SH-SY5Y (cell line): Measurements from ENCODE around the gene SORCS1.
A peak's percentile ranks its signal among the peaks of the same experiment; 100 is the strongest.

Experiments
- GATA2 ChIP-seq: IDR thresholded peaks from 2 replicates; pipeline ENCODE4 v1.6.1; 2011; ENCODE audit warnings: mild to moderate bottlenecking, low read depth, low read length
- GATA3 ChIP-seq: IDR thresholded peaks from 2 replicates; pipeline ENCODE4 v1.6.1; 2011; ENCODE audit warnings: low read depth, mild to moderate bottlenecking, low read length, moderate library complexity

SORCS1 gene

DNA sequence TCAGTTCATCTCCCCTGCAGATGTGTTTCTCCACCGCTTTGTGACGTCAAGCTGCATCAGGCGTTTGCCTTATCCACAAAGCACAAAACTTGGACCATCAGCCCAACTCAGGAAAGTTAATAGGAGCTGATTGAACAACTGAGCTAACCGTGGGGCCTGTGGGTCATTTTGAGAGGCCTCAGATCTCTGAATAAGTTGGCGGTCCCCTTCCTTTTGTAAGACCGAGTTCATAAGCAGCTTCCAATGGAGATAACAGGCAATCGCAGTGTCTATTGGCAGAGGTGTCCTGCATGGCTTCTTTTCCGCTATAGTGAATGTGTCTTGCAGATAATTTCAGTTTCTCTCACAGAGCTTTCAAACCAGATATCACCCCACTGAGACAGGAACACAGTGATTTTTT lies 154.0 kb downstream of the SORCS1 start:
- no peak for TF ChIP-seq GATA3
- TF ChIP-seq GATA2 = no peak

DNA sequence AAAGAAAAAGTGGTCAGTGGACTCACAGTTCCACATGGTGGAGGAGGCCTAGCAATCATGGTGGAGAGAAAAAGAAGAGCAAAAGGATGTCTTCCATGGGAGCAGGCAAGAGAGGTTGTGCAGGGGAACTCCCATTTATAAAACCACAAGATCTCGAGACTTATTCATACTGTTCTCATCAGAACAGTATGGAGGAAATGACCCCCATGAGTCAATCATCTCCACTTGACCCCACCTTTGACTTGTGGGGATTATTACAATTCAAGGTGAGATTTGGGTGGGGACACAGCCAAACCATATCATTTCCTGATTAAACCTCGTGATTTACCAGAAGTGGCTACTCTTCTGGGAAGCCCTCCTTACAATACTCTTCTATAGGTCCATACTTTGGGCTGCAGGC lies 160.1 kb downstream of the SORCS1 start:
- TF ChIP-seq GATA3 (no peak), GATA2 (no peak)

DNA sequence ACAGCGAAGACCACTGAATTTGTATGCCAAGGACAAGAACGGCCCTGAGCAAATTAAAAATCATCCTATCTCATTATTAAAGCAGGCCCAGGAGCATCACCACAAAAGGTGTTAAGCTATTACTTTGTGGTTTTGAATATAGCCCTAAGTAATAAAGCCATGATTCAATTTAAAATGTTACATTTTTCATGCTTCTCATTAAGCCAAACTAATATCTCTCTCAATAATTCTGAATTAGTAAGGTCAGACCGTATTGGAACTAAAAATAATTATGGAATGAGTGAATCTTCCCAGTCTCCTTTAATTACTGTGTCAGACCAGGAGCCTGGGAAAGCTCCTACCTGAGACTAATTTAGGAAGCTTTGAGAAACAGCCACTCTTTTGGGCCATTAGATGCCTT lies 162.4 kb downstream of the SORCS1 start:
- TF ChIP-seq GATA2 (no peak), GATA3 (no peak)

DNA sequence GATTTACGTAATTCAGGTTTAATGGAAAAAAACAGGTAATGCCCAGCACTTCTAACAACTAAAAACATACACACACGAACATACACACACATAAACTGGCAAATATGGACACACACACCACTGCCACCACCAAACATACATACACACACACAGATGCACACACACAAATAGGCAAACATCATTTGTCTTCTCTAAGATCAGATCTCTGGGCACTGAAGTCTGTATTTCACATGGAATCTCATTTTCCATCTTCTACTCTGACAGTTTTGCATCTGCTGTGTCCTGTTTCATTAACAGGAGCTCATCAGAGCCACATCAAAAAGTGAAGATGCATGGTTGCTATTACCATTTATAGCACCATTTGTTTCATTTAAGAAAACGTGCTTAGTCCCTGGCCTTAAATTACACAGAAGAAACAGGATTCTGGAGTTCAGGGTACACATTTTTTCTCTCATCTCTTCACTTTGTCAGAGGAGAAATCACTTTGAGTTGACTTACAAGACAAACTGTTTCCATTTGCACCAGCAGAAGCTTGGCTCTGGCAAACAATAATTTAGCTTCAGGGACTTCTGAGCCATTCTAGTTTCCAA lies 165.3 kb downstream of the SORCS1 start:
- TF ChIP-seq GATA2 (peak; percentile 91), GATA3 (peak; percentile 96)

DNA sequence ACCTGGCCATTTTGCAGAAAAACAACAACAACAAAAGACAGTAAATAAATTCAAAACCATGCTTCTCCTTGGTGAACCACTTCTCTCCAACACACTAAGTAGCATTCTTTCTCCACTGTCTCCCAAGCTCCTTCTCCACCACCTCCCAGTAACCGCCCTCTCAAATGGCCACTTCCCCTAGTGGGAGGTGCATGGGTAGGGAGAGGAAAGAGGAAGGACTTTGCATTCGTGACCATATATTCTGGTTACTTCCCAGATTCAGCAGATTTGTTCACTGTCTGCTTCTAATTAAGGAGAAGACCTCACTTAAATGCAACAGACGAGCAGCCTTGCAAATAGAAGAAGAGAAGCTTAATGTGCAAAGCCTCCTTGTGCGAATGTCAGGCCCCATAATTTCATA lies 166.8 kb downstream of the SORCS1 start:
- TF ChIP-seq GATA2 (no peak), GATA3 (no peak)

DNA sequence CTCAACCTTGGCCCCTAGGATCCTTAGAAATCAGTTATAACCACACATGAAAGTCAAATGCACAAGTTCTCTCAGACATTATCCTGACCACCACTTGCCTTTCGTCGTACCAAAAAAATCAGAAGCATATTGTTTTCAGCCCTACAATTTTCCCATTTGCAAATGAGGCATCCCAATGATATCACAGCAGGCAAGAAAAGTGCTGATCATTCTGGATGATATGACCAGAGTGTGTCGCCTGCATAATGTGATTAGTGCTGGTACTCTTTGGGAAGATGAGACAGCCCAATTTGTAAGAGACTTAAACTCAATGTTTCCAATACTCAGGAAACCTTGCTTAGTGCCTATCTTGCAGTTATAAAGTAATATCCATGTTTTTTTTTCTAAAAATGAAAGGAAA lies 168.0 kb downstream of the SORCS1 start:
- TF ChIP-seq GATA3 = peak; percentile 82; the same call in 1 of the 2 replicates
- peak; percentile 83 for TF ChIP-seq GATA2

DNA sequence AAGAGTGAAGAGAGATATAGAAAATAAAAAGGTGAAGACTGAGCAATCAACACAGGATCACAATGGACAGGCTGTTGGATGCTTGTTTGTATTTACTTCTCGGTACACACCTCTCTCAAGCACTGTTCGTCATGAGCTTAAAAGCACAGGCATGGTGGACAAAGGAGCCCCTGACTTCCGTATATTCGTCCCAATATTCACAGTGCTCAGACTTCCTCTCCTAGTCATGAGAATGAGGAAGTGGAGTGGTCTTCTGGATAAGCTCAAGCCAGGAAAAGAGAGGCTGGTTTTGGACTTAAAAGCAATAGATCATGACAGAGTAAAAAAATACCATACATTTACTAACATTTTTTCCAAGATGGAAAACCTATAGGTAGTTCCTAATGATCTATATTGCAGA lies 172.5 kb downstream of the SORCS1 start:
- TF ChIP-seq GATA3 = no peak
- TF ChIP-seq GATA2 = no peak

DNA sequence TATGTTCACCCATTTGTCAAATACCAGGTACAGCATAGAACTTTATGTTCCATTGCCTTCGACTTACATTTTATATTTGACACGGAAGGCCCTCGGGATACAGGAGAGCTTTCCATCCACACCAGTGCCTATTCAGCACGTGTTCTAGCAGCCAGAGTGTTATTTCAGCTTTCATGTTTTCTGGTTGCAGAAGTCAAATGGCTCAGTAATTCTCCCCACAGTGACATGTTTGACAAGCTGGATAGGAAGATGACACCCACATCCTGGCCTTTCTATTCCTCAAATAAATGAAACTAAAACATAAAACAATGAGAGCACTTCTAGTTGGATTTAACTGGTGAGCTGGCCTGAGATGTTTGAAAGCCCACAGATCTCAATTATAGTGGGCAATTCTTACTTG lies 173.4 kb downstream of the SORCS1 start:
- TF ChIP-seq GATA2 = no peak
- TF ChIP-seq GATA3 = no peak

DNA sequence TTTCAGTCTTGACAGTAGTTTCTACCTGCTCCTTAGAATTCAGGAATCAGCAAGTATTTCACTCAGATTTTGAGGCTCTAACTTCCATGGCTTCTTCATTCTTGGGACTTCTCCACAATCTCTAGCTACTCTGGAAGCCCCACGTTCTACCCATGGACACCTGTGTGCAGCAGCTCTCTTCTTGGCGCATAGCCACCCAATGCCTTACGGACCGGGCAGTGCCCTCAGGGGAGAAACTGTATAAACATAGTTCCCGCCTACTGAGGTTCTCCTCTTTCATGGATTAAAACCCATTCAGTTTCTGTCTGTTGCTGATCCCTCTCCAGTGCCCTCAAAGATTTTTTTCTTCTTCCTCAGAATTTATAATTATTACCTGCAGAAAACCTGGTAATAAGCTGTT lies 177.1 kb downstream of the SORCS1 start:
- TF ChIP-seq GATA2 = no peak
- TF ChIP-seq GATA3 = no peak

DNA sequence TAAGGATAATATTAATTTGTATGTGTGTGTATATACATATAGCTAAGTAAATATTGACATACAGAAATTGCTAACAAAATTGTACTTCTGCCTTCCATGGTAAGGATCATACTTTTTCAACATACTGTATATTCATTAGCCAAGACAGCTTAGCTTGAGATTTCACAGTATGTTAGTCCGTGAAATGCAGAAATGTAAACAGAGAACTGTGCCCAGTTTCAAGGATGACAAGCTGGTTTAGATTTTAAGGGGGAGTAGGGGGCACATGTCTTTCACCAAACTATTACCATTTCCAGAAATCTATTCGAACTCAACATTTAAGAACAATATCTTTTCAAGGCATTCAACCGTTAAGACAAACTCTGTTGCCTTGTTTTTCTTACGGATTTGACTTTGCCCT lies 182.2 kb downstream of the SORCS1 start:
- TF ChIP-seq GATA3 = no peak
- TF ChIP-seq GATA2 = no peak

DNA sequence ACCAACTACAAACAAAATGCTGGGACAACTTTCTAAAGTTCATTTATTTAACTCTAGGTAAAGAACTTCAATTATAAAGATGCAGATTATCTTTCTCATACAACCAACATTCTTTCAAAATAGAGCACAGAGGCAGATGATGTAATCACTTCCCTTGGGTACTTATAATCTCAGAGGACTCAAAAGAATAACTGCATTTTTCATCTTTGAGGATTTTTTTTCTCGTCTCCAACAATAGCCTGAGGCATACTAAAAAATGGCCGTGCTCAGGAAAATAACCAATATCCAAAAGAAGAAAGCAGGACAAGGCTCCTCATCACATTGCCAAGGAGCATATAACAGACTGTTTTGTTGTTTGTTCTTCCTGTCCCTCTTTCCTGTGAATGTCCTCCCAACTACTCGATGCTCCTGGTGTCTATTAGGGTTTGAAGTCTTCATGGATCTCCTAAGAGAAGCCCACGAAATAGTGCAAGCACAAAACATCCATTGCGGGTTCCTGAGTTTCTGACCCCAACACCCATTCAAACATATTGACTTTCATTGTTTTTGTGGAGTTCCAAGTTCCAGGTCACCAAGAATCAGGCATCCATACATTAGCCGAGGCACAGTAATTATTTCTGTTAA lies 182.9 kb downstream of the SORCS1 start:
- no peak for TF ChIP-seq GATA2

DNA sequence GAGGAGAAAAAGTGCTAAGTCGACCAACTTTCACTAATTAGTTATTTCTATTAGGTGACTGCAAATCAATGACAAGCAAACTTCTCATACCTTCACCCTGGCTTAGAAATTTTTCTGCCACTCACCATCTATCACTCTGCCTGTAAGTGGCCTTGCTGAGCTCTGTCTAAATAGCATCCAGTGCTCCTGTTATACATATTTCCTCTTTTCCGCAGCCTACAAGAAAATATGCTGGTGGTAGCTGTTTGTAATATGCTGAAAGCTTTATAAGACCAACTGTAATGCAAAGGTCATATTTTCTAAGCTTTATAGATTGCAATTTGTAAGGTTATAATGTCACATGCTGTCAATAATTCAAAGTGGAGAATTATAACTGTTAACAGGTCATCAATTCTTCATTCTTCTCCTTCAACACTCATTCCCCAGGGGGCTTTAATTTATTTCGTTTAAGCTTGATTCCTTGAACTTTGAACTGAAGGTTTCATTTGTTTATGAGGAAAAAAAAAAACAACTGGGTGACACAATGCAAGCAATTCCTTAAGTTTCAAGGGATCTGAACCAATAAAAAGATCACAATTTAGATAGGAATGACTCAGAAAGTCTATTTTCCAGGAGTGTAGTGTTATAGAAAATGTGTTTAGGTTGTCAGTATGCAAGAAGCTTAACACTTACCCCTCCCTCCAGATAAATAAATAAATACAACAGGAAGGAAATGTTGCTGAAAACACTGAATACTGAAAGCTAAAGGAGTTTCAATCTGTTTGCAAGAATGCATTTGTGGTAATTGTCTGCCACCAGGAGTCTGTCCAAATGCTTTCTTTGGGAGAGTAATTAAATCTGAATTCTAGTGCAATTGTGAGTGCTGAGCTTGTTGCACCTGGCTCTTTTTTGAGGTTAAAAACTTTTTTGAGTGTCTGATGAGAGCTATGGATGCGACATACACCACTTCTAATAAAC lies 183.7 kb downstream of the SORCS1 start:
- TF ChIP-seq GATA2 (no peak), GATA3 (no peak)

DNA sequence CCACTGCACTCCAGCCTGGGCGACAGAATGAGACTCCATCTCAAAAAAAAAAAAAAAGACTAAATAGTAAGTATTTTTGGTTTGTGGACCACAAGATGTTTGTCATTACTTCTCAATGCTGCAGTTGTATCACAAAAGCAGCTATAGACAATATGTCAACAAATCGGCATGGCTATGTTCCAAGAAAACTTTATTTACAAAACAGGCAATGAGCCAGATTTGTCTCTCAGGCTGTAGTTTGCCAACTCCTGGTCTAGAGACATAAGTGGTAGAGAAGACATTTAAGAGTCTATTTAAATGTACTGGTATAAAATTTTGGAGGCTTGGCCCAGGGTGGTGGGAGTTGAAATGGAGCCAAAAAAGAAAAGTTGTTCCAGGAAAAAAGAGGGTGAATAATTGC lies 185.8 kb downstream of the SORCS1 start:
- TF ChIP-seq GATA3 = no peak
- no peak for TF ChIP-seq GATA2

DNA sequence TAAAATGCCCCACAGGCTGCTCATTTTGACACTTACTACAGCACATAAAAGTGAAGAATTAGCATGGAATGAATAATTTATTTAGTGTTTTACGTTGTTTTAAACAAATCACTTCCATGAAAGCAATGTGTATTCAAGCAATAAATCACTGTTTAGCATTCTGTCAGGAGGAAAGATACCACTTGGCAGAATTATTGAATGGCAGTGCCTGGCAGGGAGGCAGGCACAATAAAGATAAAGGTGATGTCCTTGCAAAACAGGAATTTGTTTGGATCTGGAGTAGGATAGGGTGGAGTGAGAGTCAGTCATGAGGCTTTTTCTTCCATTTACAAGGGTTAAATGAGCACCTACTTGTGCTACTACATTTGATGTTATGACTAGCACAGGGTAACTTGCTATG lies 190.8 kb downstream of the SORCS1 start:
- no peak for TF ChIP-seq GATA2
- no peak for TF ChIP-seq GATA3

DNA sequence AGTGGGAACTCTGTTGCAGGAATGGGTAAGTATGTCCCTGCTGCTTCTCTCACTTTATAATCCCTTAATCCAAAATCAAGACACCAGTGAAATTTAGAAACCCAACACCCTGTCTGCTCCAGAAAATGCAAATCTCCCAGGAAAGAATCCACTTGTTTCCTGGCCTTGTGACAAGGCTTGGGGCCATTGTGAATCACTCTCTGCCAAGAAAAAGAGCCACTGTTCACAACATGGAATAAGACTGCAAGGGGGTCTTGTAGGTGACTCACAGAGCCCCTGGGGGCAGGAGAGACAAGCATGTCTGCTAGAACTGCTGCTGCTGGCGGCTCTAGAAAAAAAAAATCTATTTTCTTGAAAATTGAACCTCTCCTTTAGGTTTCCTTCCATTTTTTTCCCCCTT lies 191.2 kb downstream of the SORCS1 start:
- no peak for TF ChIP-seq GATA3
- TF ChIP-seq GATA2 = no peak

DNA sequence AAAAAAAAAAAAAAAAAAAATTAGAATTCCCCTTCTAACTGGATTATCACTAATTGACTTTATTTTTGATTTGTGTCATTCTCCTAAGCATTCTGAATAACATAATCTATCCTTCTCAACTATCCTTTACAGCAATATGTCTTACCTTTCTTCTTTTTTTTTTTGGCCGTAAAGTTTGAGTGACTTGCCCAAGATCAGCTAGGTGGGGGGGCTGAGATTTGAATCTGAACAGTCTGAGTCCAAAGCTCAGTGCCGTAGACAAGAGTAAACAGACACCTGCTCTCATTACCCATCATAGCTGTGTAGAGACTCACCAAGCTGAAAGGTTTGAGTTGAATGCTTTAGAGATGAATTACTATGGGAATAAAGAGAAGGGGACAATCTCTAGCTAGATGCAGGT lies 192.1 kb downstream of the SORCS1 start:
- TF ChIP-seq GATA2 (no peak), GATA3 (no peak)
